ENCODE data around the gene TMEM62.

TMEM62 gene

DNA sequence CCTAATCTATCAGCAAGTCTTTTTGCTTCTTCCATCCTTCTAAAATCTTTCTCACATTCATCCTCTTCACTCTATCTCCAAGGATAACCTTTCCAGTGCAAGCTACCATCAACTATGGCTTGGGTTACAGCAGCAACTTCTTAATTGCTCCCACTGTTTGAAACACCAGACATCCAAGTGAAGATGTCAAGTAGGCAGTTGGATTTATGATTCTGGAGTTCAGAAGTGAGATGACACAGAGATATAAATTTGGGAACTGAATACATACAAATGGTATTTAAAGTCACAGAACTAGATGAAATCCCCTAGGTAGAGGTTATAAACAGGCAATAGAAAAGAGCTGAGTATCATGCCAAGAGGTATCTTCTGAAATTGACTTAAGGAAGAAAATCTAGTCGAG, 31.2 kb upstream of the TMEM62 start:
- H3K4me3 ChIP-seq (ENCODE audit: low read depth, low read length) = no peak overlapping the region
- no peaks in the 10 kb centered on the region for H3K4me1 ChIP-seq (ENCODE audit: control insufficient read depth, insufficient read depth, low read length)
- H3K9ac ChIP-seq (ENCODE audit: low read depth, low read length) = no peak overlapping the region
- no peaks in the 10 kb centered on the region for H3K27me3 ChIP-seq (ENCODE audit: control insufficient read depth, insufficient read depth, low read length)
- H3K9me3 ChIP-seq (ENCODE audit: control insufficient read depth, insufficient read depth, low read length) = no peaks in the 10 kb centered on the region
- H3K36me3 ChIP-seq (ENCODE audit: control insufficient read depth, insufficient read depth, low read length) = peaks cover 5% of the 10 kb centered on the region

DNA sequence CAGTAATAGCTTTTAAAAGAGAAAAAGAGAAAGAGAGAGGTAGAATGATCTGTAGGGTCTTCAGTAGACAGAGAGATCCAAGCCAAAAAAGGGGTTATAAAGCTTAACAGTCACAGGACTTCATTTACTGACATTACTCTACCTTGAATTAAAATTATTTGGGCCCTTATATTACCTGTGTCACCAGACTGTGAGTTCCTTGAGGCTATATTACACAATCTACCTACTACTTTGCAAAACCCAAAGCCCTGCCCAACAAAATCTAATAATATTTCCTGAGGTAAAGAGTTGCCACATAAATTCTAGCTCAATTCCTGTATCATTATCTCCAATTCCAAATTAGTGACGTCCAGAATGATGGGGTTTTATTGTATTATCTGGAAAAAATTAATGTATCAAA, 29.5 kb upstream of the TMEM62 start:
- Histone ChIP-seq H3K36me3 (ENCODE audit: control insufficient read depth, insufficient read depth, low read length) (peaks cover 5% of the 10 kb centered on the region), H3K9me3 (ENCODE audit: control insufficient read depth, insufficient read depth, low read length) (no peaks in the 10 kb centered on the region), H3K4me1 (ENCODE audit: control insufficient read depth, insufficient read depth, low read length) (no peaks in the 10 kb centered on the region), H3K4me3 (ENCODE audit: low read depth, low read length) (no peak overlapping the region), H3K27me3 (ENCODE audit: control insufficient read depth, insufficient read depth, low read length) (no peaks in the 10 kb centered on the region), H3K9ac (ENCODE audit: low read depth, low read length) (no peak overlapping the region)

DNA sequence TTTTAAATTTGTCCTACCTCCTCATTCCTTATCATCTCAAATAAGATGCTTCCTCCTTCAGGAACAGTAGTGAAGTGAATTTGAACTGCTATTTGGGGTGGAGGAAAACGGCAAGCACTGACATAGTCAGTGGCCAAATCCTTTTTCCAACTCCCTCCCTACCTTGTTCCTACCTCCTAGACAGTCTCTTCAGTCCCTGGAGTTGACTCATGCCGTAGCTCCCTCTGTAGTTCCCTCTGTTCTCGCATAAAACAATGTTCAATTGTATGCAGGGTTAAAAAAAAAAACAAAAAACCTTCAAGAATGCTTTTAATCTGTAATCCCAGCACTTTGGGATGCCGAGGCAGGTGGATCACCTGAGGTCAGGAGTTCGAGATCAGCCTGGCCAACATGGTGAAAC, 29.0 kb upstream of the TMEM62 start:
- H3K9me3 ChIP-seq (ENCODE audit: control insufficient read depth, insufficient read depth, low read length) = no peaks in the 10 kb centered on the region
- H3K4me1 ChIP-seq (ENCODE audit: control insufficient read depth, insufficient read depth, low read length) = no peaks in the 10 kb centered on the region
- no peak overlapping the region for H3K9ac ChIP-seq (ENCODE audit: low read depth, low read length)
- peak overlapping the region; percentile 30 for H3K4me3 ChIP-seq (ENCODE audit: low read depth, low read length)
- no peaks in the 10 kb centered on the region for H3K27me3 ChIP-seq (ENCODE audit: control insufficient read depth, insufficient read depth, low read length)
- peaks cover 5% of the 10 kb centered on the region for H3K36me3 ChIP-seq (ENCODE audit: control insufficient read depth, insufficient read depth, low read length)

DNA sequence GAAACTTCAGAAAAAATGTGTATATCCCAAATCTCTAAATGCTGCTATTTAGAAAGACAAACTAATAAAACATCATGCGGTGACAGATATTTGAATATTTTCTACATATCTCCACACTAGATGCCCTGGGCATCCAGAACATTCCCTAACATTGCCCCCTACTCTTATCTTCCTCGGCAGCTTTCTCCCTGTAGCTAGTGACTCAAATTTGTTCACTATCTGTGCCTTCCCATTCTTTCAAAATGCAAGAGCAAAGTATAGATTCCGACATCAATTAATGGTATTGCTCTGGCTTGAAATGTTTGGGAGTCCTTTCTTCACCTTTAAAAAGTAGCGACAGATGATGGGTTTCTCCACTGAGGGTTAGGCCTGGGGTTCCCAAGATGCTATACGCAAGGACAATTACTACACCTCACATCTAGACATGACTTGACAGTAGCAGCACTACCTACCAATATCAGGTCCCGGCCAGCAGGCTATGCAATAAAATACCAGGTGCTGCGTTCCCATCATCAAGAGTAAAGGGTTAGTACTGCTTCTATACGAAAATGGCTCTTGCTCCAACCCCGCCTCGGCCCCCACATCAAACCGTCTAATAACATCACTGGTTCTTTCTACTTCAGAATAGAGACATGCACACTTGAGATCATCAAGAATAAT, 28.2 kb upstream of the TMEM62 start:
- H3K4me3 ChIP-seq (ENCODE audit: low read depth, low read length) = peak overlapping the region; percentile 90
- peak overlapping the region; percentile 89 for H3K9ac ChIP-seq (ENCODE audit: low read depth, low read length)
- peaks cover 2% of the 10 kb centered on the region for H3K36me3 ChIP-seq (ENCODE audit: control insufficient read depth, insufficient read depth, low read length)
- no peaks in the 10 kb centered on the region for H3K27me3 ChIP-seq (ENCODE audit: control insufficient read depth, insufficient read depth, low read length)
- H3K4me1 ChIP-seq (ENCODE audit: control insufficient read depth, insufficient read depth, low read length) = no peaks in the 10 kb centered on the region
- H3K9me3 ChIP-seq (ENCODE audit: control insufficient read depth, insufficient read depth, low read length) = no peaks in the 10 kb centered on the region

DNA sequence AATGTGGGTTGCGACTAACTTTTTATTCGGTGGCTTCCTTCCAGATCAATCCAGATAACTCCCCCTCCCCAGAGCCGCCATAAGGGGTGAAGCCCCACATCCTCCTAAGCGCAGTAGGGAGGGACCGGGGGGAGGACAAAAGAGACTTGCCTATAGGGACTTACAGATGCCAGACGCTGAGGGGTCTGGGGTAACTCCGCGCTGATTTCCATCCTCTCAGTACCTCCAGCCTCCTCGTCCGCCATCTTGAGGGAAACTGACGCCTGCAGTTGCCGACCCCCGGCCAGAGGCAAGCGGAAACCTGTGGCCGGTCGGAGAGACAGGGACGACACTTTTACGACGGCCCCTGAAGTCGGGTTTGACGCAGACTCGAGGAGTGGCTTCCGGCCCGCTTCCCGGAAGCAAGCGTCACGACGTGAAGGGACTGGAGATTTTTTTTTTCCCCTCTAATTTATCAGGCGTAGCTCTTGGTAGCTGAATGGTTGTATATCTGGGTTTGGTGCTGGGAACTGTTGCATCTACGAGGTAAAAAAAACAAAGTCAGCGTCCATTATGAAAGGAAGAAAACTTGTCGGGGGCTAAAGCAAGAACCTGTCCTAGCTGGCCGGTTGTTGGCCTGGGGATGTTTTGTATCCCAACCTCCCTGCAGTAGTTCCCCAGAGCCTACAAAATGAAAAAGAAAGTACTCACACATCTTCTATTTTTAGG, 27.5 kb upstream of the TMEM62 start, which contains the start of gene UBR1:
Gene UBR1 (minus strand): TSS at position 261 of the 708 bp plus-strand sequence. CDS start 16 bp downstream, at position 245.
- H3K27me3 ChIP-seq (ENCODE audit: control insufficient read depth, insufficient read depth, low read length) = no peaks in the 10 kb centered on the region
- H3K9ac ChIP-seq (ENCODE audit: low read depth, low read length) = peak within 1 kb of the TSS; percentile 89
- H3K9me3 ChIP-seq (ENCODE audit: control insufficient read depth, insufficient read depth, low read length) = no peaks in the 10 kb centered on the region
- no peaks in the 10 kb centered on the region for H3K4me1 ChIP-seq (ENCODE audit: control insufficient read depth, insufficient read depth, low read length)
- peak within 1 kb of the TSS; percentile 90 for H3K4me3 ChIP-seq (ENCODE audit: low read depth, low read length)
- peaks cover 2% of the 10 kb centered on the region for H3K36me3 ChIP-seq (ENCODE audit: control insufficient read depth, insufficient read depth, low read length)

DNA sequence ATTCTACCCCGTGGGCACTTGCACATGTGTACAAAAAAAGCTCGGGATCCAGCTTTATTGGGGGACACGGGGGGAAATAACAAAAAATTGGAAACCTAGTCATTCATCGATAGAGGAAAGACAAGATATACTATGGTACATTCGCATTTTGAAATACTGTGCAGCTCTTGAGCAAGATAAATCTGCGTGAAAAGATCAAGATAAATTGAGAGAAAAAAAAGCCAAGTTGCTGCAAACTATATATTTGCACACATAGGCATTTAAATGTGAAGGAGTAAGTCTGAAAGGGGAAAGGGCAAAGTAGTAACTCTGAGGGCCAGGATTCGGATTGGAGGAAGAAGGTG, 26.9 kb upstream of the TMEM62 start:
- Histone ChIP-seq H3K4me3 (ENCODE audit: low read depth, low read length) (peak overlapping the region; percentile 90), H3K27me3 (ENCODE audit: control insufficient read depth, insufficient read depth, low read length) (no peaks in the 10 kb centered on the region)

DNA sequence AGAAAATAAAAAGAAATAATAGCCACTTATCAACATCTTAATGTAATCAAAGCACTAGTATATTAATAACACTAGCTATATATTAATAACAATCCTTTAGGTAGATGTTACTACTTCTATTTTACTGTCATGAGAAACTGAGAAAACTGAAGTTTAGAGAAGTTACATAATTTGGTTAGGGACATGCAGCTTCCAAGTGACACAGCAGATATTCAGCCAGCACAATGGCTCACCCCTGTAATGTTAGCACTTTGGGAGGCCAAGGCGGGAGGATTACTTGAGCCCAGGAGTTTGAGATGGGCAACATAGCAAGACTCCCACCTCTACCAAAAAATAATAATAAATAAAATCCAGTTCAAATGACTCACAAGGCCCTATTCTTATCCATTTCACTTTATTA, 25.6 kb upstream of the TMEM62 start:
- H3K4me1 ChIP-seq (ENCODE audit: control insufficient read depth, insufficient read depth, low read length) = no peaks in the 10 kb centered on the region
- H3K4me3 ChIP-seq (ENCODE audit: low read depth, low read length) = no peak overlapping the region
- no peaks in the 10 kb centered on the region for H3K27me3 ChIP-seq (ENCODE audit: control insufficient read depth, insufficient read depth, low read length)
- H3K36me3 ChIP-seq (ENCODE audit: control insufficient read depth, insufficient read depth, low read length) = no peaks in the 10 kb centered on the region
- H3K9me3 ChIP-seq (ENCODE audit: control insufficient read depth, insufficient read depth, low read length) = no peaks in the 10 kb centered on the region
- no peak overlapping the region for H3K9ac ChIP-seq (ENCODE audit: low read depth, low read length)

More for the DNA sequence above, 26.9 kb upstream of the TMEM62 start:
- Histone ChIP-seq H3K4me1 (ENCODE audit: control insufficient read depth, insufficient read depth, low read length) (no peaks in the 10 kb centered on the region), H3K9me3 (ENCODE audit: control insufficient read depth, insufficient read depth, low read length) (no peaks in the 10 kb centered on the region), H3K9ac (ENCODE audit: low read depth, low read length) (peak overlapping the region; percentile 66), H3K36me3 (ENCODE audit: control insufficient read depth, insufficient read depth, low read length) (no peaks in the 10 kb centered on the region)

DNA sequence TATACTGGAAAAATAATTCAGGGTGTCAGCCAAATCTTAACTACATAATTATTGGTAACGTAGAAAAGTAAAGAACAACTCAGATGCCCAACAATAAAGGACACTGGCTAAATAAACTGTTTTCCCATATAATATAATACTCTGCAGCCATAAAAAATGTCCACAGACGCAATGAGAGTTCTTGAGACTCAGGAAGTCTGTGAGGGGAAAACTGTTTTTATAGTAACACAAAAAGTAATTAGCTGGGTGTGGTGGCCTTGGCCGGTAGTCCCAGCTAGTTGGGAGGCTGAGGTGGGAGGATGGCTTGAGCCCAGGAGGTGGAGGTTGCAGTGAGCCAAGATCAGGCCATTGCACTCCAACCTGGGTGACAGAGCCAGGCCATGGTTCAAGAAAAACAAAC, 22.0 kb upstream of the TMEM62 start:
- Histone ChIP-seq H3K4me3 (ENCODE audit: low read depth, low read length) (no peak overlapping the region), H3K9ac (ENCODE audit: low read depth, low read length) (no peak overlapping the region), H3K9me3 (ENCODE audit: control insufficient read depth, insufficient read depth, low read length) (no peaks in the 10 kb centered on the region), H3K36me3 (ENCODE audit: control insufficient read depth, insufficient read depth, low read length) (no peaks in the 10 kb centered on the region), H3K27me3 (ENCODE audit: control insufficient read depth, insufficient read depth, low read length) (no peaks in the 10 kb centered on the region), H3K4me1 (ENCODE audit: control insufficient read depth, insufficient read depth, low read length) (no peaks in the 10 kb centered on the region)

DNA sequence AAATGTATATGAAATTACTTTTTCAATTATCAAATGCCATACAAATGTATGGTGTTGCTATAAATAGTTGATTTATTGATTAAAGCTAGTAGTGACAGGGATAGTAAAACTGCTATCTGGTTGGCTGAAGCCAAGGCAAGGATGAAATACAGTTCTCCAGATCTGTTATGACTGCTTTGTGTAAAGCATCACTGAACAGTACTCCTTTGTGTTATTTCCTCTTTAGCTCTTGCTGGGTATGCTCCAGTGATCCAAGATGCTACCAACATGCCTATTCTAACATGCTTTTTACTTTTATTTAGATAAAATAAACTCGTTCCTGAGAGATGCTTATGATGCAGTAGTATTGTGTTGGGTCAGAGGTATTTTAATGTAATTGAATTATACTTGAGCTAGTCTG, 15.1 kb upstream of the TMEM62 start:
- Histone ChIP-seq H3K27me3 (ENCODE audit: control insufficient read depth, insufficient read depth, low read length) (peaks cover 16% of the 10 kb centered on the region), H3K4me1 (ENCODE audit: control insufficient read depth, insufficient read depth, low read length) (no peaks in the 10 kb centered on the region), H3K4me3 (ENCODE audit: low read depth, low read length) (no peak overlapping the region), H3K36me3 (ENCODE audit: control insufficient read depth, insufficient read depth, low read length) (no peaks in the 10 kb centered on the region), H3K9ac (ENCODE audit: low read depth, low read length) (no peak overlapping the region), H3K9me3 (ENCODE audit: control insufficient read depth, insufficient read depth, low read length) (no peaks in the 10 kb centered on the region)

DNA sequence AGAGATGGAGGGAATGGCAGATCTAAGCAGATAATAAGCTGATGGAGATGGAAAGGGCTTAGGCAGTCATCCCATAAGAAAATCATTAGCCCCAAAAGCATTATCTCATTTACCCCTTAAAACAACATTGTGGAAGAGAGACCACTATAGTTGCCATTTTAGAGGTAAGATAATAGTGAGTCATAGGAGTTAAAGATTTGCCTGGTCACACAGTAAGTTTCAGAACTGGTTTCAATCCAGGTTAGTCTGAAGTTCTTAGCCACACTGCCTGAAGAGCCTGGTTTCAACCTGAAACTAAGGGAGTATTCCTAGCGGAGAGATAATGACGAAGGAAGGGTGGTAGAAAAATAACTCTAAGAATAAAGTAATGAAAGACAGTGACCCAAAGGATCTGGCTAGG, 14.6 kb upstream of the TMEM62 start:
- Histone ChIP-seq H3K4me3 (ENCODE audit: low read depth, low read length) (no peak overlapping the region), H3K4me1 (ENCODE audit: control insufficient read depth, insufficient read depth, low read length) (no peaks in the 10 kb centered on the region), H3K9me3 (ENCODE audit: control insufficient read depth, insufficient read depth, low read length) (no peaks in the 10 kb centered on the region), H3K27me3 (ENCODE audit: control insufficient read depth, insufficient read depth, low read length) (peaks cover 16% of the 10 kb centered on the region), H3K36me3 (ENCODE audit: control insufficient read depth, insufficient read depth, low read length) (no peaks in the 10 kb centered on the region), H3K9ac (ENCODE audit: low read depth, low read length) (no peak overlapping the region)

DNA sequence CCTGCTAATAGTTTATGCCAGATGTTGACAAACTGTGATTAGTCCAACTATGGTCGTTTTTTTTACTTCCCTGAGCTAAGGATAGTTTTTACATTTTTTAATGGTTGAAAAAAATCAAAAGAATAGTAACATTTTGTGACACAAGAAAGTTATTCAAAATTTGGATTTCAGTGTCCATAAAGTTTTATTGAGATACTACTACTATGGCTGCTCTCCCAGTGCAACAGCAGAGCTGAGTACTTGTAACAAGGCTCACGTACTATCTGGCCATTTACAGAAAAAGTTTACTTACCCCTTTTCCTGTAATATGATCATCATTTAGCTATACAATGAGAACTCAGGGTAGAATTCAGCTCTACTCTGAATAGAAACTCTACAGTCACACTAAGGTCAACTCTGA, 11.5 kb upstream of the TMEM62 start:
- H3K36me3 ChIP-seq (ENCODE audit: control insufficient read depth, insufficient read depth, low read length) = no peaks in the 10 kb centered on the region
- no peak overlapping the region for H3K9ac ChIP-seq (ENCODE audit: low read depth, low read length)
- no peaks in the 10 kb centered on the region for H3K4me1 ChIP-seq (ENCODE audit: control insufficient read depth, insufficient read depth, low read length)
- H3K9me3 ChIP-seq (ENCODE audit: control insufficient read depth, insufficient read depth, low read length) = no peaks in the 10 kb centered on the region
- peaks cover 16% of the 10 kb centered on the region for H3K27me3 ChIP-seq (ENCODE audit: control insufficient read depth, insufficient read depth, low read length)
- H3K4me3 ChIP-seq (ENCODE audit: low read depth, low read length) = no peak overlapping the region

DNA sequence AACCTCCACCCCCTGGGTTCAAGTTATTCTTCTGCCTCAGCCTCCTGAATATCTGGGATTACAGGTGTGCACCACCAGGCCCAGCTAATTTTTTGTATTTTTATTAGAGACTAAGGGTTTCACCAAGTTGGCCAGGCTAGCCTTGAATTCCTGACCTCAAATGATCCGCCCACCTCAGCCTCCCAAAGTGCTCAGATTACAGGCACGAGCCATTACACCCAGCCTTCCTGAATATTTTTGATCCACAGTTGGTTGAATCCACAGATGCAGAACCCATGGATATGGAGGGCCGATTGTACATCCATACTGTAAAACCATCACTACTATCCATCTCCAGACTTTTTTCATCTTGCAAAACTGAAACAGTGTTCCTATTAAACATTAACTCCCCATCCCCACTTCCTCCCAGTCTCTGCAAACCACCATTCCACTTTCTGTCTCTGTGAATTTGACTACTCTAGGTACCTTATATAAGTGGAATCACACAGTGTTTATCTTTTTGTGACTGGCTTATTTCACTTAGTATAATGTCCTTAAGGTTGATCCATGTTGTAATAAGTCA, 8.2 kb upstream of the TMEM62 start:
- Histone ChIP-seq H3K36me3 (ENCODE audit: control insufficient read depth, insufficient read depth, low read length) (no peaks in the 10 kb centered on the region), H3K4me1 (ENCODE audit: control insufficient read depth, insufficient read depth, low read length) (no peaks in the 10 kb centered on the region), H3K27me3 (ENCODE audit: control insufficient read depth, insufficient read depth, low read length) (peaks cover 4% of the 10 kb centered on the region), H3K9me3 (ENCODE audit: control insufficient read depth, insufficient read depth, low read length) (no peaks in the 10 kb centered on the region), H3K9ac (ENCODE audit: low read depth, low read length) (no peak overlapping the region), H3K4me3 (ENCODE audit: low read depth, low read length) (no peak overlapping the region)
